Upper lobe of left lung (tissue), 6 donors: ENCODE measurements around the gene TMEM39B. TPM values are rescaled to one million over a fixed set of nuclear protein-coding genes. Genes with fewer than 3 reads are reported as not detected.

Experiments used
- ATAC-seq, 2 donors: fragments of 200-7000 bp; cut with Tn5 transposase; one replicate each; pipeline ENCODE4 v1.9.1; 2022; ENCODE audit warnings: mild to moderate bottlenecking in 2 of 2, moderate library complexity in 2 of 2; ENCODE audit not compliant: low FRiP score in 2 of 2
- DNase-seq, 2 donors: peaks; one replicate each; pipeline ENCODE4 v3.0.0-alpha.2; 2019 to 2020
- H3K27ac ChIP-seq, 4 donors: fragments of 200-600 bp; sonication (generic); one replicate each; pipeline ENCODE4 v1.5.1; 2016 to 2019
- H3K27me3 ChIP-seq, 4 donors: fragments of 200-600 bp; sonication (generic); one replicate each; pipeline ENCODE4 v1.5.1; 2017 to 2019
- H3K36me3 ChIP-seq, 4 donors: fragments of 200-600 bp; sonication (generic); one replicate each; pipeline ENCODE4 v1.5.1; 2016 to 2019
- H3K4me1 ChIP-seq, 4 donors: fragments of 200-600 bp; sonication (generic); one replicate each; pipeline ENCODE4 v1.5.1; 2018 to 2019
- H3K4me3 ChIP-seq, 4 donors: fragments of 200-600 bp; sonication (generic); one replicate each; pipeline ENCODE4 v1.5.1; 2017 to 2019; ENCODE audit warnings: mild to moderate bottlenecking in 2 of 4, moderate library complexity in 1 of 4
- H3K9me3 ChIP-seq, 4 donors: fragments of 200-600 bp; sonication (generic); one replicate each; pipeline ENCODE4 v1.5.1; 2018 to 2019
- EP300 ChIP-seq, 4 donors: sonication (generic); formaldehyde crosslinking; IDR thresholded peaks; one replicate each; pipeline ENCODE4 v1.5.1; 2017; ENCODE audit warnings: antibody characterized with exemption in 4 of 4, control low read depth in 2 of 4
- POLR2A ChIP-seq, 4 donors: fragments of 450-650 bp; IDR thresholded peaks; one replicate each; pipeline ENCODE4 v1.5.1; 2016 to 2017; ENCODE audit warnings: antibody characterized with exemption in 4 of 4, mild to moderate bottlenecking in 2 of 4
- POLR2AphosphoS5 ChIP-seq, 2 donors: sonication (generic); formaldehyde crosslinking; IDR thresholded peaks; one replicate each; pipeline ENCODE4 v1.5.1; 2017; ENCODE audit warnings: antibody characterized with exemption in 2 of 2
- WGBS, 2 donors: methylation state at CpG; one replicate each; pipeline ENCODE4 v1.1.5; 2017 to 2018; 5-methylcytosine and 5-hydroxymethylcytosine counted together
- total RNA-seq, 6 donors: library from RNA; depleted of rRNA in 4 of 6; stranded (reverse); fragments of >200 nt in 4 of 6; gene quantifications; one replicate each; pipeline versions ENCODE4 v1.1.0 to v1.2.1, GENCODE V29; 2016 to 2021
- TF ChIP-seq, protein P1 (sequence below), 6 experiments: fragments of 450-650 bp in 4 of 6; fragments of 200-600 bp in 2 of 6; sonication (generic) in 2 of 6; IDR thresholded peaks; one replicate each; pipeline ENCODE4 v1.5.1; 2016 to 2019; ENCODE audit warnings: antibody characterized with exemption in 6 of 6
- donor health status: DM: no; HTN: no; CAD: no; lungs with moderate emphysema.
- donor health status: DM: no; HTN: yes; CAD: no; lungs with severe emphysema.

TMEM39B gene
- total RNA-seq, result 10 to 100 TPM in 3 of 6 donors, 1 to 10 TPM in 3; 5.0 to 22.1 (median 10.2) TPM

DNA sequence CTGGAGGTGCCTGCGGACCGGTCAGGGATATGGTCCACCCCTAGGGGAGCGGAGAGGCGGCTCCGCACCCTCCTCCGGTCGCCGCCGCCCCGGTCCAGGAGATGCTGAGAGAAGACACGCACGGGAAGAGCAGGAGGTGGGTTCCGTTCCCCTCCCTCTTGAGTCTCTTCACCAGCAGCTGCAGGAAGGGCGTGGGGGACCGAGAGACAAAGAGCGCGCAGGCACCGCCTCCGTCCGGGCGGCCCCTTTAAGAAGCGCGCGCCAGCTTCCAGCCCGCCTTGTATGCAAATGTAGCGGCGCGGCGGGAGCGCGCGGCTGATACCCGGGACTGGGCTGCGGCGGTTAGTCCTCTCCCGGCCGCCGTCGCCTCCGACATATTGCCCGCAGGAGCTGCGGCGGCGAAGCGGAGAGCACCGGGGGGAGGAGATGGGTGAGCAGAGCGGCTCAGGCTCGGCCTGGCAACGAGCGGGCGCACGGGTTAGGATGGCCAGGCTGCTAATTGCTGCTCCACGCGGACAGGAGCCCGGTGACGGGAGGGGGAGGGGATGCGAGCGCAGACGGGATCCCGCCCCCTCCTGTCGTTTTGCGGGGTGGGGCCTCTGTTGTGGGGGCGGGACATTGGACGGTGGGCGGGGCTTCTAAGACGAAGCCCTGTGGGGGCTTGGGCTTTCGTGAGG is at the start of gene TMEM39B:
Gene TMEM39B (plus strand): TSS at position 318 of the 677 bp plus-strand sequence. CDS start 109 bp downstream, at position 427.
- Histone ChIP-seq H3K9me3 (no peaks in the 10 kb centered on the region), H3K36me3 (peaks cover 4 to 23% (median 19%) of the 10 kb centered on the region in 4 donors), H3K4me3 (peak within 1 kb of the TSS; percentile 54 to 90 (median 75)), H3K27ac (peak within 1 kb of the TSS; percentile 81 to 95 (median 88)), H3K27me3 (no peaks in the 10 kb centered on the region), H3K4me1 (peaks cover 17 to 40% (median 20%) of the 10 kb centered on the region in 4 donors)
- WGBS, 2 donors, result 1 to 2% methylated on average over 18 to 44 of the region's 67 CpGs
- DNase-seq (peak; percentile 98 to 99), ATAC-seq (peak; percentile 97)
- TF ChIP-seq, protein P1, sequence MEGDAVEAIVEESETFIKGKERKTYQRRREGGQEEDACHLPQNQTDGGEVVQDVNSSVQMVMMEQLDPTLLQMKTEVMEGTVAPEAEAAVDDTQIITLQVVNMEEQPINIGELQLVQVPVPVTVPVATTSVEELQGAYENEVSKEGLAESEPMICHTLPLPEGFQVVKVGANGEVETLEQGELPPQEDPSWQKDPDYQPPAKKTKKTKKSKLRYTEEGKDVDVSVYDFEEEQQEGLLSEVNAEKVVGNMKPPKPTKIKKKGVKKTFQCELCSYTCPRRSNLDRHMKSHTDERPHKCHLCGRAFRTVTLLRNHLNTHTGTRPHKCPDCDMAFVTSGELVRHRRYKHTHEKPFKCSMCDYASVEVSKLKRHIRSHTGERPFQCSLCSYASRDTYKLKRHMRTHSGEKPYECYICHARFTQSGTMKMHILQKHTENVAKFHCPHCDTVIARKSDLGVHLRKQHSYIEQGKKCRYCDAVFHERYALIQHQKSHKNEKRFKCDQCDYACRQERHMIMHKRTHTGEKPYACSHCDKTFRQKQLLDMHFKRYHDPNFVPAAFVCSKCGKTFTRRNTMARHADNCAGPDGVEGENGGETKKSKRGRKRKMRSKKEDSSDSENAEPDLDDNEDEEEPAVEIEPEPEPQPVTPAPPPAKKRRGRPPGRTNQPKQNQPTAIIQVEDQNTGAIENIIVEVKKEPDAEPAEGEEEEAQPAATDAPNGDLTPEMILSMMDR (IDR thresholded peaks at IDR 0.05), result peak in 3 of 6 experiments; percentile 21 to 52 (median 38)
- TF ChIP-seq EP300 (IDR thresholded peaks at IDR 0.05), result peak in 1 of 4 donors; percentile 58
- peak; percentile 81 to 86 for TF ChIP-seq POLR2AphosphoS5 (IDR thresholded peaks at IDR 0.05)
- peak in 2 of 4 donors; percentile 30 to 74 for TF ChIP-seq POLR2A (IDR thresholded peaks at IDR 0.05)

DNA sequence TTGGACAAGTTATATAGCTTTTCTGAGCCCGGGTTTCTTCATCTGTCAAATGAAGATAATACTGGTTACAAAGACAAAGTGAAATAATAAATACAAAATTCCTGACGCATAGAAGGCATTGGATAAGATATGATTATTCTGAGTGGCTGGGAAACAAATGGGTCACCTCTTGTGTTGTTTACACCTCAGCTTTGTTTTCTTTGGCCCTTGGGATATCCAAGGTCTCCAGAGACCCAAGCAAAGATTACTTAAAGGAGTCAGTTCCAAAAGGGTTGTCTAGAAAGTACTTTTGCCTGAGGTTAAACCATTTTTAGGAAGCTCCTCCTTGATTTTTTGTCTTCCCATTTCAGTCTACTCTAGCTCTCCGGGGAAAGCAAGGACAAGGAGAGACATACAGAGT is 49.4 kb upstream of the TMEM39B start:
- Histone ChIP-seq H3K4me1 (peaks cover 39 to 56% (median 44%) of the 10 kb centered on the region in 4 donors), H3K4me3 (no peak overlapping the region), H3K36me3 (peaks cover 0 to 29% (median 4%) of the 10 kb centered on the region in 4 donors), H3K9me3 (no peaks in the 10 kb centered on the region), H3K27ac (no peak overlapping the region), H3K27me3 (no peaks in the 10 kb centered on the region)
- DNase-seq (no peak), ATAC-seq (no peak)
- 63 to 74% methylated on average over 3 of the region's 3 CpGs for WGBS, 2 donors
- TF ChIP-seq POLR2A (IDR thresholded peaks at IDR 0.05) (no peak), EP300 (IDR thresholded peaks at IDR 0.05) (no peak), POLR2AphosphoS5 (IDR thresholded peaks at IDR 0.05) (no peak)
- TF ChIP-seq, protein P1 (IDR thresholded peaks at IDR 0.05), result no peak

DNA sequence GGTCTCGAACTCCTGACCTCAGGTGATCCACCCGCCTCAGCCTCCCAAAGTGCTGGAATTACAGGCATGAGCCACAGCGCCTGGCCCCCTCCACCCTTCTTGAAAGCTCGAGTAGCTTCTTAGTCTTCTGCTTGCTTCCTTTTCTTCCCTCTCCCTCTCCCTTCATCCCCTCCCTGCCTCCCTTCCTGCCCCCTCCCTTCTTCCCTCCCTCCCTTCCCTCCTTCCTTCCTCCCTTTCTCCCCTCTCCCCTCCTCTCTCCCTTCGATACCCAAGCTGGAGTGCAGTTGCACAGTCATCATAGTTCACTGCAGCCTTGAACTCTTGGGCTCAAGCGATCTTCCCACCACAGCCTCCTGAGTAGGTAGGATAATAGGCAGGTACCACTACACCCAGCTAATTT is 47.2 kb upstream of the TMEM39B start:
- Histone ChIP-seq H3K9me3 (no peaks in the 10 kb centered on the region), H3K27me3 (no peaks in the 10 kb centered on the region), H3K36me3 (peaks cover 0 to 34% (median 4%) of the 10 kb centered on the region in 4 donors), H3K4me1 (peaks cover 21 to 46% (median 28%) of the 10 kb centered on the region in 4 donors), H3K4me3 (no peak overlapping the region), H3K27ac (no peak overlapping the region)
- TF ChIP-seq EP300 (IDR thresholded peaks at IDR 0.05), result no peak
- TF ChIP-seq, protein P1 (IDR thresholded peaks at IDR 0.05), result no peak
- no peak for TF ChIP-seq POLR2A (IDR thresholded peaks at IDR 0.05)
- no peak for TF ChIP-seq POLR2AphosphoS5 (IDR thresholded peaks at IDR 0.05)
- 70 to 76% methylated on average over 6 of the region's 6 CpGs for WGBS, 2 donors
- no peak for DNase-seq
- ATAC-seq, result no peak

DNA sequence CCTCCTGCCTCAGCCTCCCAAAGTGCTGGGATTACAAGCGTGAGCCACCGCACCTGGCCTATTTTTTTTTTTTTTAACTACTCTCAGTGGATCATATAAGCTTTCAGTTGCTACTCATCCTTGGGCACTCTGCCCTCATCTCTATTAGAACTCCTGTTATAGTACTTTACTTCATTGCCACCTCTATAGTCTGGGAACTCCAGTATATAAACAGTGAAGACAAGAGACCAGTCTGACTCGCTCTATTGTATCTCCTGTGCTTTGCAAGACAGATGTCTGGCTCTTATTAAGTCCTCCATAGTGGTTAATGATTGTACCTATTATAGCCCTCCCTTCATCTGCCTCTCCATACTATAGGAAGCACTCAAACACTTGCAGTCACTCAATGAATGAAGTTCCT is 44.0 kb upstream of the TMEM39B start:
- Histone ChIP-seq H3K4me1 (peaks cover 6 to 24% (median 14%) of the 10 kb centered on the region in 4 donors), H3K9me3 (no peaks in the 10 kb centered on the region), H3K27me3 (no peaks in the 10 kb centered on the region), H3K27ac (no peak overlapping the region), H3K36me3 (peaks cover 8 to 26% (median 12%) of the 10 kb centered on the region in 4 donors), H3K4me3 (no peak overlapping the region)
- ATAC-seq (no peak), DNase-seq (no peak)
- TF ChIP-seq POLR2AphosphoS5 (IDR thresholded peaks at IDR 0.05) (no peak), POLR2A (IDR thresholded peaks at IDR 0.05) (no peak), EP300 (IDR thresholded peaks at IDR 0.05) (no peak)
- TF ChIP-seq, protein P1 (IDR thresholded peaks at IDR 0.05), result no peak
- 79 to 90% methylated on average over 3 of the region's 3 CpGs for WGBS, 2 donors
